K562 (cell line): Measurements from ENCODE around the gene TMEM243. TPM values are rescaled to one million over a fixed set of nuclear protein-coding genes. Genes with fewer than 3 reads are reported as not detected.

Experiments used
- ATAC-seq: fragments of 200-7000 bp; cut with Tn5 transposase; 3 replicates; pipeline ENCODE4 v1.9.1; 2020; ENCODE audit warnings: moderate library complexity
- BruUV-seq: library from RNA; stranded (reverse); fragments of 400-500 nt; replicated peaks from 2 replicates; lab custom pipeline; 2021; lab: Mats Ljungman, UMichigan
- CTCF ChIA-PET: fragments of 300-600 bp; formaldehyde crosslinking; extraction: SDS; loops from one replicate; lab custom pipeline; 2021; ENCODE audit warnings: low intra/inter-chr PET ratio; lab: Yijun Ruan, JAX
- POLR2A ChIA-PET: fragments of 300-600, 350-650 bp; sonication (Branson Sonifier 250); formaldehyde crosslinking; extraction: SDS; loops from one replicate; lab custom pipeline; 2021; ENCODE audit warnings: antibody characterized with exemption, inconsistent platforms; lab: Yijun Ruan, JAX
- DNase-seq, 4 experiments: peaks; one replicate each; pipeline versions ENCODE4 v3.0.0 to v3.0.0-alpha.2; 2011 to 2018; ENCODE audit warnings: low spot score in 3 of 4, mixed read lengths in 3 of 4; ENCODE audit errors: extremely low read depth in 1 of 4
- FAIRE-seq: peaks from 2 replicates; lab custom pipeline; 2011; peaks lifted over from hg19 to GRCh38; lab: Jason Lieb, UNC
- H2AFZ ChIP-seq: 2 replicates; pipeline ENCODE4 v1.6.0; 2011; ENCODE audit warnings: low read depth, low read length, control low read depth, inconsistent platforms
- H3K27ac ChIP-seq: fragments of 200-600 bp; 3 replicates; pipeline ENCODE4 v1.8.0; 2011; ENCODE audit warnings: low read depth, mild to moderate bottlenecking, control low read depth, inconsistent platforms, low read length, moderate library complexity, mixed read lengths; ENCODE audit errors: extremely low read depth
- H3K27me3 ChIP-seq, 2 experiments: fragments of 300-600 bp in 1 of 2; 2 replicates in 1 of 2; 3 replicates in 1 of 2; pipeline versions ENCODE4 v1.6.0 to v1.8.0; 2011; ENCODE audit warnings: inconsistent platforms in 2 of 2, low read length in 2 of 2, mild to moderate bottlenecking in 1 of 2, mixed read lengths in 1 of 2, moderate library complexity in 1 of 2; ENCODE audit not compliant: control insufficient read depth in 2 of 2, insufficient read depth in 2 of 2
- H3K36me3 ChIP-seq: fragments of 300-600 bp; 3 replicates; pipeline ENCODE4 v1.8.0; 2011; ENCODE audit warnings: mild to moderate bottlenecking, low read length, inconsistent platforms; ENCODE audit not compliant: control insufficient read depth, insufficient read depth
- H3K4me1 ChIP-seq, 2 experiments: fragments of 200-600 bp in 1 of 2; replicated peaks in 1 of 2; 2 replicates in 1 of 2; 3 replicates in 1 of 2; pipeline versions ENCODE4 v1.5.1 to v1.8.0; 2011; ENCODE audit warnings: inconsistent platforms in 2 of 2, low read length in 2 of 2, mild to moderate bottlenecking in 1 of 2, mixed read lengths in 1 of 2, moderate library complexity in 1 of 2; ENCODE audit not compliant: control insufficient read depth in 2 of 2, insufficient read depth in 2 of 2
- H3K4me2 ChIP-seq: 2 replicates; pipeline ENCODE4 v1.6.1; 2011; ENCODE audit warnings: low read length, control low read depth, inconsistent platforms, mixed read lengths; ENCODE audit not compliant: insufficient read depth
- H3K4me3 ChIP-seq: fragments of 200-600 bp; sonication (generic), shearing (Covaris generic); 2 replicates; pipeline ENCODE4 v1.5.1; 2016; ENCODE audit warnings: control low read depth, inconsistent platforms
- H3K79me2 ChIP-seq: fragments of 200-600 bp; 3 replicates; pipeline ENCODE4 v1.8.0; 2011; ENCODE audit warnings: low read length, inconsistent platforms; ENCODE audit not compliant: control insufficient read depth, insufficient read depth
- H3K9ac ChIP-seq, 2 experiments: 2 replicates each; pipeline versions ENCODE4 v1.6.0 to v1.6.1; 2011; ENCODE audit warnings: low read depth in 2 of 2, low read length in 2 of 2, control low read depth in 1 of 2, inconsistent platforms in 1 of 2, mild to moderate bottlenecking in 1 of 2, mixed read lengths in 1 of 2; ENCODE audit not compliant: insufficient read depth in 1 of 2
- H3K9me1 ChIP-seq: one replicate; pipeline ENCODE4 v1.6.0; 2011; ENCODE audit warnings: inconsistent platforms, mild to moderate bottlenecking, low read length, moderate library complexity; ENCODE audit not compliant: control insufficient read depth, insufficient read depth
- H3K9me3 ChIP-seq: replicated peaks from 2 replicates; pipeline ENCODE4 v1.5.1; 2011; ENCODE audit warnings: low read depth, low read length, inconsistent platforms; ENCODE audit not compliant: control insufficient read depth, insufficient read depth
- H4K20me1 ChIP-seq: replicated peaks from 2 replicates; pipeline ENCODE4 v1.6.1; 2011; ENCODE audit warnings: low read length, inconsistent platforms, mixed read lengths; ENCODE audit not compliant: control insufficient read depth, insufficient read depth
- MIER1 ChIP-seq: fragments of 450-650 bp; IDR thresholded peaks from 2 replicates; pipeline ENCODE4 v1.6.1; 2016; ENCODE audit warnings: antibody characterized with exemption, mild to moderate bottlenecking, low read depth
- THRB ChIP-seq: fragments of 450-650 bp; formaldehyde crosslinking; conservative IDR thresholded peaks from 2 replicates; pipeline ENCODE4 v1.4.0; 2022; ENCODE audit warnings: mild to moderate bottlenecking, missing genetic modification characterization
- ZFP1 ChIP-seq: fragments of 450-650 bp; formaldehyde crosslinking; IDR thresholded peaks from 2 replicates; pipeline ENCODE4 v1.4.0; 2020; ENCODE audit warnings: mild to moderate bottlenecking, mixed read lengths
- ZNF778 ChIP-seq: fragments of 450-650 bp; formaldehyde crosslinking; IDR thresholded peaks from 2 replicates; pipeline ENCODE4 v1.4.0; 2020; ENCODE audit warnings: mild to moderate bottlenecking, moderate library complexity
- WGBS: fragments of 100-300 bp; shearing (Covaris generic); methylation state at CpG from one replicate; pipeline ENCODE4 v1.1.6; 2016; ENCODE audit warnings: low coverage, mixed read lengths; ENCODE audit not compliant: insufficient coverage; ENCODE audit errors: missing lambda C conversion rate; 5-methylcytosine and 5-hydroxymethylcytosine counted together
- in situ Hi-C: fragments of 300-500 bp; cut with MboI; formaldehyde crosslinking; loops from 4 replicates; pipeline ENCODE4 v1.15.0; 2018; ENCODE audit warnings: inconsistent platforms, mixed read lengths
- intact Hi-C: fragments of 100-400 bp; cut with micrococcal nuclease; formaldehyde crosslinking; loops from 2 replicates; pipeline ENCODE4 v1.14.2; 2022
- polyA plus RNA-seq, 8 experiments: library from polyadenylated mRNA; depleted of rRNA in 4 of 8; stranded (reverse) in 5 of 8; unstranded in 3 of 8; fragments of >200 nt; fragmentation: Nextera tagmentation in 2 of 8; fragmentation: Illumina TruSeq in 1 of 8; extraction: Ambion mirVana in 2 of 8; extraction: Trizol in 1 of 8; gene quantifications; 2 replicates each; pipeline versions ENCODE4 v1.2.1 to v1.2.3, GENCODE V29; 2011 to 2014; ENCODE audit warnings: inconsistent platforms in 1 of 8, missing spikeins in 1 of 8
- total RNA-seq, 7 experiments: library from RNA; depleted of rRNA in 6 of 7; stranded (reverse); fragments of >200 nt in 6 of 7; fragmentation: Illumina TruSeq in 2 of 7; extraction: Trizol in 2 of 7; gene quantifications; 2 replicates each; pipeline versions ENCODE4 v1.2.1 to v1.2.3, GENCODE V29; 2011 to 2021; ENCODE audit warnings: low replicate concordance in 1 of 7

Gene TMEM243
- total and polyA plus RNA-seq, 9 of the 15 experiments (the other 6 are each of a cell fraction or from before 2014, with no cell fraction given): 3.9 to 8.6 (median 6.1) TPM

DNA sequence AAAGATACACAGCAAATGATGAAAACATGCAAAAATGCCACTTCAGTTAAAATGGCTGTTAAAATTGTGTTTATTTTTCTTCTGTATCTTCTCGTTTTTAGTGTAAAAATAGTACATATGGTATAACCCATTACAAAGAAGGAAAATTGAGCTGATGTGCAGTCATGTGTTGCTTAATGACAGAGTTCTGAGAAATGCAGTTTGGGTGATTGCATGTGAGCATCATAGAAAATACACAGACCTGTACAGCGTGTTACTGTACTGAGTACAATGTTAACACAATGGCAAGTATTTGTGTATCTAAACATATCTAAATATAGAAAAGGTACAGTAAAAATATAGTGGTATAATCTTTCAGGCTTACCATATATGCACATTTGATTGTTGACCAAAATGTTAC, 60.0 kb downstream of the TMEM243 start:
- no peaks in the 10 kb centered on the region for H3K9me1 ChIP-seq
- no peak for TF ChIP-seq ZFP1 (CRISPR knock-in tag)
- TF ChIP-seq THRB (CRISPR knock-in tag): no peak
- no peak for TF ChIP-seq ZNF778 (CRISPR knock-in tag)
- TF ChIP-seq MIER1: no peak
- WGBS: 71% methylated on average over 2 of the region's 2 CpGs
- no peak for FAIRE-seq
- DNase-seq: no peak
- no peak overlapping the region for H3K9ac ChIP-seq
- H4K20me1 ChIP-seq: 0 out of 2 replicates have a peak, but pooled peaks cover 3% of the 10 kb centered on the region
- ChIA-PET CTCF (interaction anchor here (0.7 kb wide), 1 partner anchor 67 kb away, joined by 4 read pairs; no protein-coding TSS in a partner anchor), POLR2A (interaction anchor here (0.6 to 1.1 kb wide), 2 partner anchors 19 to 187 kb away, joined by 3 read pairs; no protein-coding TSS in a partner anchor)
- H2AFZ ChIP-seq: no peak overlapping the region
- intact Hi-C loops: loop anchor here (10.0 kb wide), 1 partner anchor 715 kb away; the partner anchor contains the start of genes DBF4 and SLC25A40
- peak; percentile 44 for ATAC-seq
- H3K79me2 ChIP-seq: peaks cover 66% of the 10 kb centered on the region
- no peak overlapping the region for H3K4me2 ChIP-seq
- H3K36me3 ChIP-seq: peaks cover 55% of the 10 kb centered on the region
- BruUV-seq: no TSS peak
- peaks cover 3 to 20% of the 10 kb centered on the region in 2 experiments; a peak in 2 of 5 replicates for H3K4me1 ChIP-seq
- H3K27me3 ChIP-seq: no peaks in the 10 kb centered on the region
- H3K9me3 ChIP-seq: no peaks in the 10 kb centered on the region
- in situ Hi-C loops: no loop called here
- H3K4me3 ChIP-seq: no peak overlapping the region
- H3K27ac ChIP-seq: no peak overlapping the region
